Muscle layer of duodenum (tissue), 2 donors: ENCODE results near the gene CYP46A1.
"Not testable (repeated sequence)": the region's sequence is repeated elsewhere in the genome, so short reads cannot be mapped to it uniquely, and the experiment has no call there.

Experiments used
- H3K27ac ChIP-seq: one replicate; pipeline ENCODE4 v1.7.0; 2013; ENCODE audit warnings: mild to moderate bottlenecking, low read length
- H3K27me3 ChIP-seq: one replicate; pipeline ENCODE4 v1.7.0; 2013; ENCODE audit warnings: low read depth, mild to moderate bottlenecking, control low read depth, low read length
- H3K36me3 ChIP-seq, 2 donors: one replicate each; pipeline ENCODE4 v1.7.0; 2013; ENCODE audit warnings: low read length in 2 of 2, control low read depth in 1 of 2, mild to moderate bottlenecking in 1 of 2; ENCODE audit not compliant: insufficient read depth in 2 of 2, control insufficient read depth in 1 of 2
- H3K4me1 ChIP-seq, 2 donors: one replicate each; pipeline ENCODE4 v1.7.0; 2013; ENCODE audit warnings: low read length in 2 of 2, mild to moderate bottlenecking in 2 of 2, control low read depth in 1 of 2, moderate library complexity in 1 of 2; ENCODE audit not compliant: insufficient read depth in 2 of 2, control insufficient read depth in 1 of 2
- H3K4me3 ChIP-seq, 2 donors: one replicate each; pipeline ENCODE4 v1.7.0; 2013; ENCODE audit warnings: low read length in 2 of 2, low read depth in 1 of 2, mild to moderate bottlenecking in 1 of 2
- H3K9me3 ChIP-seq, 2 donors: one replicate each; pipeline ENCODE4 v1.7.0; 2013; ENCODE audit warnings: low read length in 2 of 2, control low read depth in 1 of 2, mild to moderate bottlenecking in 1 of 2; ENCODE audit not compliant: control insufficient read depth in 1 of 2
- donor health status: healthy.

Gene CYP46A1

DNA sequence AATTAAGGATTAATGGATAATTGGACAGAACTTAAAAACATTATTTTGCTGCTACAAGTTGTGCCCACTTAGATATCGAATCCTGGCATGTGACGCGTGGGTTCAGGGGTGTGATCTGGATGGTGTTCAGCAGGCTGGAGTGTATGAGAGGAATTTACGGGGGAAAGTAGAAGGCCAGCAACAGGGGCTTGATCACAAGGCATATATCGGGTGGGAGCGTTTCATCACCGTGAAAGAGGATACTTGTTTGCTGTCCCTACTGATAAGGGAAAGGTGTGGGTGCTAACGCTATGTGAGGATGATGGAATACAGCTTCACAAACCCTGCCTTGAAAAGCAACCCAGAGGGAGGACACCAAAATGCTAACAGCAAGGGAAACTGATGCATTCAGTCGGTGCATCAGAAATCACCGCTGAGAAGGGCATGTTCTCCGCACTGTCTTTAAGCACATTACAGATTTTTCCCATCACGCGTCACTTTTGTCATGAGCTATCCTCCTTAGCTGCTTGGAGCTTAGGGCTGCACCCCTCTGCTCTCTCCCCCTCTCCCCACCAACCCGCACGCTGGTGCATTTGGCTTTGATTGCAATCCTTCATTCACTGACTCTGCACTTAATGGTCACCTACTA lies 25.8 kb upstream of the CYP46A1 start:
- H3K4me1 ChIP-seq = peaks cover 0 to 6% of the 10 kb centered on the region in 2 donors
- H3K27me3 ChIP-seq = peaks cover 6% of the 10 kb centered on the region
- no peaks in the 10 kb centered on the region for H3K9me3 ChIP-seq
- no peak overlapping the region for H3K4me3 ChIP-seq
- H3K27ac ChIP-seq = no peak overlapping the region
- H3K36me3 ChIP-seq = peaks cover 0 to 10% of the 10 kb centered on the region in 2 donors

DNA sequence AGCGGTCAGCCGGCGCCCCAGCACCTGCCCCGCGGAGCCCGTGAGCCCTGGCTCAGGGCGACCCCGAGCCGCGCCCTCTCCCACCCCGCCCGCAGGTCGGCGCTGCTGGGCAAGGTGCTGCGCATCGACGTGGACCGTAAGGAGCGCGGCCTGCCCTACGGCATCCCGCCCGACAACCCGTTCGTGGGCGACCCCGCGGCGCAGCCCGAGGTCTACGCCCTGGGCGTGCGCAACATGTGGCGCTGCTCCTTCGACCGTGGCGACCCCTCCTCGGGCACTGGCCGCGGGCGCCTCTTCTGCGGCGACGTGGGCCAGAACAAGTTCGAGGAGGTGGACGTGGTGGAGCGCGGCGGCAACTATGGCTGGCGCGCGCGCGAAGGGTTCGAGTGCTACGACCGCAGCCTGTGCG lies 24.8 kb upstream of the CYP46A1 start:
- Histone ChIP-seq H3K4me3 (no peak overlapping the region), H3K27me3 (peaks cover 6% of the 10 kb centered on the region), H3K9me3 (no peaks in the 10 kb centered on the region), H3K36me3 (peaks cover 0 to 10% of the 10 kb centered on the region in 2 donors), H3K27ac (no peak overlapping the region), H3K4me1 (peaks cover 0 to 9% of the 10 kb centered on the region in 2 donors)

DNA sequence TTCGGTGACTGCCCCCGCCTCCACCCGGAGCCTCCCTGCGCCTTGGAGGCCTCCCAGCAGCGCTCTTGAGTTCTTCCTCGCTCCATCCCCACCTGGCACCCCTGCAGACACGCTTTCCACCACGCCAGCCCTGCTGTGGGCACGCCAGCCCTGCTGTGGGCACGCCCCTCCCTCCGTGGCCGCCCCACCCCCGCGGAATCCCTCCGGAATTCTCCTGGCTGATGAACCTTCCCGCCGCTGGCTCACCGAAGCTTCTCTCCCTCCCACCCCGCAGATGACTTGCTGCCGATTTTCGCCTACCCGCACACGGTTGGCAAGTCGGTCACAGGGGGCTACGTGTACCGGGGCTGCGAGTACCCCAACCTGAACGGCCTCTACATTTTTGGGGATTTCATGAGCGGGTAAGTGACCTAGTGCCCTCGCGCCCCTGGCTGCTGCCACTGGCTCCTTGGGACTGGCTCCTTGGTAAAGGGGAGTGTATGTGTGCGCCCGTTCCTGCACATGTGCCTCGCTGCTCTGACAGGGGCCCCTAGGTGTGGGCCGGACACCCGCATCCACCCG lies 24.0 kb upstream of the CYP46A1 start:
- Histone ChIP-seq H3K36me3 (peaks cover 0 to 10% of the 10 kb centered on the region in 2 donors), H3K9me3 (no peaks in the 10 kb centered on the region), H3K27ac (no peak overlapping the region), H3K4me1 (peaks cover 0 to 11% of the 10 kb centered on the region in 2 donors), H3K4me3 (no peak overlapping the region), H3K27me3 (peaks cover 6% of the 10 kb centered on the region)

DNA sequence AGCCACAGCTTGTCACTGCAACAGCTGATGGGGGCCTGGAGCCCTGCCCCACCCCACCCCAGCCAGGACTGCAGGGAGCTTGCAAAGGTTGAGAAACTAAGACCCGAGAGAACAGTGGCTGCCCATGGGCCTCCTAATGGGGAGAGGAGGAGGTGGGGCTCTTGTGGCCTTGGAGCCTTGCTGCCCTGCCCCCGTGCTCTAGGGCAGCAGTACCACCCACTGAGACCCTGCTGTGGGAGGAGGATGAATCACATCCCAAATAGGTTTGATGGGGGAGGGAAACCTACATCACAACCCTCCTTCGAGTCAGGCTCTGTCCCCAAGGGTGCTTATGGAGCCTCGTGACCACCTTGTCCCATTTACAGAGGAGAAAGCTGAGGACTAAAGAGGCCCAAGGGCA lies 23.3 kb upstream of the CYP46A1 start:
- H3K4me3 ChIP-seq = no peak overlapping the region
- peaks cover 0 to 11% of the 10 kb centered on the region in 2 donors for H3K4me1 ChIP-seq
- peaks cover 6% of the 10 kb centered on the region for H3K27me3 ChIP-seq
- peaks cover 0 to 10% of the 10 kb centered on the region in 2 donors for H3K36me3 ChIP-seq
- H3K27ac ChIP-seq = no peak overlapping the region
- no peaks in the 10 kb centered on the region for H3K9me3 ChIP-seq

DNA sequence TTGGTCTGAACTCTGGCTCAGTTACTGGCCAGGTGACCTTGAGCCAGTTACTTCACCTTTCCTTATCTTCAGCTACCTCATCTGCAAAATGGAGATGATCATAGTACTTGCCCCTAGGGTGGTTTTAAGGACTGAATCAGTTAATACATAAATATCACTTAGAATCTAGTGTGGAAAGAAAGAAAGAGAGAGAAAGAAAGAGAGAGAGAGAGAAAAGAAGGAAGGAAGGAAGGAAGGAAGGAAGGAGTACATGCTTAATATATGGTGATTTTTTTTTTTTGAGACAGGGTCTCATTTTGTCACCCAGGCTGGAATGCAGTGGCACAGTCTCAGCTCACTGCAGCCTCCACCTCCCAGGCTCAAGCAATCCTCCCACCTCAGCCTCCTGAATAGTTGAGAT lies 22.9 kb upstream of the CYP46A1 start:
- not testable (repeated sequence) for H3K27me3 ChIP-seq, H3K9me3 ChIP-seq, H3K4me3 ChIP-seq, H3K27ac ChIP-seq
- Histone ChIP-seq H3K36me3 (peaks cover 0 to 10% of the 10 kb centered on the region in 2 donors), H3K4me1 (peaks cover 0 to 11% of the 10 kb centered on the region in 2 donors)

DNA sequence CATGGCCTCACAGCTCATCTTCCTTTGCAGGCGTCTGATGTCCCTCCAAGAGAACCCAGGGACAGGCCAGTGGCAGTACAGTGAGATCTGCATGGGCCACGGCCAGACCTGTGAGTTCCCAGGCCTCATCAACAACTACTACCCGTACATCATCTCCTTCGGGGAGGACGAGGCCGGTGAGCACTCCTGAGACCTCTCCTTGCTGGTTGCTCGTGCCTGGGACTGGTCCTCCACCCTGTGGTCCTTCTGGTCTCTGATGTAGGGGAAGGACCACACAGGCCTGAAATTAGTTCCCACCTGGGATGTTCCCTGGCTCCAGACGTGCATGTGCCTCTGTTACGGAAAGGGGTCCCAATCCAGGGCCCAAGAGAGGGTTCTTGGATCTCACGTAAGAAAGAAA lies 21.3 kb upstream of the CYP46A1 start:
- Histone ChIP-seq H3K36me3 (peaks cover 0 to 10% of the 10 kb centered on the region in 2 donors), H3K9me3 (no peaks in the 10 kb centered on the region), H3K27me3 (peaks cover 6% of the 10 kb centered on the region), H3K4me1 (peaks cover 0 to 11% of the 10 kb centered on the region in 2 donors), H3K4me3 (no peak overlapping the region), H3K27ac (no peak overlapping the region)

DNA sequence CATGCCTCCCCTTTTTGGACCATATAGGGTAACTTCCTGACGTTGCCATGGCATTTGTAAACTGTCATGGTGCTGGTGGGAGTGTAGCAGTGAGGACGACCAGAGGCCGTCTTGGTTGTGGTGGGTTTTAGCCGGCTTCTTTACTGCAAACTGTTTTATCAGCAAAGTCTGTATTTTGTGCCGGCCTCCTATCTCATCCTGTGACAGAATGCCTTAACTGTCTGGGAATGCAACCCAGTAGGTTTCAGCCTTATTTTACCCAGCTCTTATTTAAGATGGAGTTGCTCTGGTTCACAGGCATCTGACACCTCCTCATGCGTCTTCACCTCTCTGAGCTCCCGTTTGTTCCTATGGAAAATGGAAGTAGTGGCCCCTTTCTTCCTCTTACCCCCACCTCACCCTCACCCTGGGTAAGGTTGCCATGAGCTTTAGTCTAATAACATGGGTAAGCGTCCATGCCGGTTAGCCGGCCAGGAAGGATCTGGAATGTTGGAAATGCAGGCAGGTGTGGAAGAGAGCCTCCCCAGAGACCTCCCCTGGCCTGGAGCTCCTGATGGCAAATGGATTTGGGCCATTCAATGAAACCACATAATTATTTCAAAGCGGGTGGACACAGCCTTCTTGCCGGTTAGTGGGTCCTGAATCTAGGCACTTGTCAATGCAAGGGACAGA lies 20.6 kb upstream of the CYP46A1 start:
- Histone ChIP-seq H3K9me3 (no peaks in the 10 kb centered on the region), H3K4me1 (peaks cover 0 to 11% of the 10 kb centered on the region in 2 donors), H3K27me3 (peaks cover 6% of the 10 kb centered on the region), H3K27ac (no peak overlapping the region), H3K4me3 (no peak overlapping the region), H3K36me3 (peaks cover 0 to 10% of the 10 kb centered on the region in 2 donors)

DNA sequence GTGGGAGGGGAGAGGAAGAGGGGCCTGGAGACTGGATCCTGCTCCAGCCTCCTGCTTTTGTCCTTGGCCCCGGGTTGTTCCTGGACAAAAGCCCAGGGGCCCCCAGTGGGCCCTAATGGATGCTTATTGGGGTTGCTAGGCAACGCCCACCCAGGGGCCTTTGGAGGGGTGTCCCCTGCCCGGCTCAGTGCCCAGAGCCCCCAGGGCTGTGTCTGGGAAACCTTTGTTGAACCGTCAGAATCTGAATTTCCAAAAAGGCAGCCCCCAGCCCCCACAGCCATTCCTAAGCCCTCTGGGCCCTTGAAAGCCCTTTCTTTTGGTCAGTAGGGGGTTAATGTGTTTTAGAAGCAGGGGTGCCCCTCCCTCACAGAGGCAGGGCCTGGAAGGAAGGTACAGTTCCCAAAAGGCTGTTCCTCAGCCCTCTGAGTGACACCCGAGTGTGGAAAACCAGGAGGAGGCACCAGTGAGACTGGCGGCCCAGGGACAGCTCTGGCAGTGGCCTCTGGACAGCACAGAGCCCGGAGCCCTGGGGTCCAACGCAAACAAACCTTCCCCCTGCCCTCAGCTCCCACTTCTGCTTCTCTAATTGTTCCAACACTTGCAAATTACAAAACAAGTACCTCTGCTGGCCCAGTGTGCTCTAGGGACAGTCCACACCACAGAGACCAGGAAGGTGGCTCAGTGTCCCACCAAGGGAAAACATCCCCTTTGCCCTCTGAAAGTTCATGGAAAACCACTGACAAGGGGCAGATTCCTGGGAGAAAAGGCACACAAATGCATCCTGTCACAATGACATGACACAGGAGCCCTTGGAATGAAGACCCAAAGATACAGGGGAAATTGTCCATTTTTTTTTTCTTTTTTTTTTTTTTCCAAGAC lies 19.8 kb upstream of the CYP46A1 start:
- no peaks in the 10 kb centered on the region for H3K27me3 ChIP-seq
- H3K4me1 ChIP-seq = peaks cover 0 to 11% of the 10 kb centered on the region in 2 donors
- H3K4me3 ChIP-seq = no peak overlapping the region
- H3K27ac ChIP-seq = no peak overlapping the region
- H3K9me3 ChIP-seq = no peaks in the 10 kb centered on the region
- H3K36me3 ChIP-seq = peaks cover 0 to 10% of the 10 kb centered on the region in 2 donors

DNA sequence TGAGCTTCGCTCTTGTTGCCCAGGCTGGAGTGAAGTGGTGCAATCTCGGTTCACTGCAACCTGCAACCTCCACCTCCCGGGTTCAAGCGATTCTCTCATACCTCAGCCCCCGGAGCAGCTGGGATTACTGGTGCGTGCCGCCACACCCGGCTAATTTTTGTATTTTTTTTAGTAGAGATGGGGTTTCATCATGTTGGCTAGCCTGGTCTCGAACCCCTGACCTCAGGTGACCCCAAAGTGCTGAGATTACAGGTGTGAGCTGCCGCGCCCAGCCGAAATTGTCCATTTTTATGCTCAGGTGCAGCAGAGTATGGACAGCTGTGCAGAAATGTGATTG lies 19.2 kb upstream of the CYP46A1 start:
- no peaks in the 10 kb centered on the region for H3K27me3 ChIP-seq
- H3K36me3 ChIP-seq = peaks cover 0 to 10% of the 10 kb centered on the region in 2 donors

DNA sequence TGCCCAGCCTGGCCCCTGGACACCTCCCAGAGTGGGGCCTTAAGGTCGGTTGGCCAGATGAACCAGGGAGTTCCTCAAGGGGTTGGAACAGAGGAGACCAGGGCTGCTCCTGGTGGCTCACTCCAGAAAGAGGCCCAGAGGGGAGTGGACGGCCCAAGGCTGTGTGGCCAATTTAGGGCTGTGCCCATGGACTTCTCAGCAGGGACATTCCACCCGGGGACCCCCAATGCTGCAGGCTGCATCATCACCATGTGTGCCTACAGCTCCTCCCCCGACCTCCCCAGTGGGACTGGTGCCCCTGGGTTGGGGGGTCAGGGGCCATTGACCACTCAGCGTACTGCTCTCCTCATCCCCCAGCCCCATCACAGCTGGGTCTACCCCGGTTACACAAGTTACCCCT lies 17.6 kb upstream of the CYP46A1 start:
- Histone ChIP-seq H3K4me3 (no peak overlapping the region), H3K27ac (no peak overlapping the region), H3K27me3 (no peaks in the 10 kb centered on the region), H3K4me1 (peaks cover 0 to 5% of the 10 kb centered on the region in 2 donors), H3K9me3 (no peaks in the 10 kb centered on the region), H3K36me3 (peaks cover 0 to 10% of the 10 kb centered on the region in 2 donors)

More for the DNA sequence above, 19.2 kb upstream of the CYP46A1 start:
- Histone ChIP-seq H3K27ac (no peak overlapping the region), H3K9me3 (no peaks in the 10 kb centered on the region), H3K4me1 (peaks cover 0 to 10% of the 10 kb centered on the region in 2 donors), H3K4me3 (no peak overlapping the region)

DNA sequence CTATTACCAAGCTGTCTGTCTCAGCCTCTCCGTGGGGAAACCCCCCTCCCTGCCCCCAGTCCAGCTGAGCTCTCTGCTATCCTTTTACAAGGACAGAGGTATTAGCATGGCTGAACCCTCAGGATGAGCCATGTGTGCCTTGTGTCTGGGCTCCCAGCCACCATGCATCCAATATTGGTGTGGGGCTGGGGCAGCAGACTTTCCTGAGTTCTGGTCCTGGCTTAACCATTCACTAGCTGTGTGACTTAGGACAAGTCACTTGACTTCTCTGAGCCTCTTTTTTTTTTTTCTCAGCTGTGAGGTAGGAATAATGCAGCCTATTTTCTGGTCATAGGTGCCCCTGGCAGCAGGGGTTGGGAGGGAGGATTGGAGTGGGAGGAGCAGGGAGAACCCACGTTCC lies 17.1 kb upstream of the CYP46A1 start:
- Histone ChIP-seq H3K27ac (no peak overlapping the region), H3K36me3 (peaks cover 0 to 9% of the 10 kb centered on the region in 2 donors), H3K4me3 (no peak overlapping the region)

More for the DNA sequence above, 17.1 kb upstream of the CYP46A1 start:
- Histone ChIP-seq H3K27me3 (no peaks in the 10 kb centered on the region), H3K9me3 (no peaks in the 10 kb centered on the region), H3K4me1 (peaks cover 0 to 5% of the 10 kb centered on the region in 2 donors)
